HepG2 (cell line): ENCODE data around the gene CNEP1R1. TPM values are rescaled to one million over a fixed set of nuclear protein-coding genes. Genes with fewer than 3 reads are reported as not detected.
A peak's percentile ranks its signal among the peaks of the same experiment; 100 is the strongest.

Experiments used
- AGO1 ChIP-seq: fragments of 200-400 bp; formaldehyde crosslinking; IDR thresholded peaks from 2 replicates; pipeline ENCODE4 v1.6.1; 2017; ENCODE audit warnings: mild to moderate bottlenecking, low read depth, low read length, moderate library complexity; ENCODE audit not compliant: poor library complexity, severe bottlenecking
- ELF1 ChIP-seq: sonication (generic); formaldehyde crosslinking; IDR thresholded peaks from 2 replicates; pipeline ENCODE4 v1.4.0; 2020; ENCODE audit warnings: missing genetic modification reagents
- ERF ChIP-seq: IDR thresholded peaks from 2 replicates; pipeline ENCODE4 v1.6.1; 2018; ENCODE audit warnings: missing biosample characterization, missing genetic modification reagents
- JUNB ChIP-seq: sonication (generic); formaldehyde crosslinking; IDR thresholded peaks from 2 replicates; pipeline ENCODE4 v1.8.0; 2022; ENCODE audit warnings: missing genetic modification reagents, mild to moderate bottlenecking, borderline replicate concordance
- PHF8 ChIP-seq: sonication (generic); formaldehyde crosslinking; IDR thresholded peaks from 2 replicates; pipeline ENCODE4 v1.5.0; 2020; ENCODE audit warnings: missing genetic modification reagents
- PTBP1 ChIP-seq: fragments of 200-400 bp; formaldehyde crosslinking; IDR thresholded peaks from 2 replicates; pipeline ENCODE4 v1.6.1; 2018; ENCODE audit warnings: low read length, low read depth; ENCODE audit not compliant: poor library complexity, severe bottlenecking
- SMAD1 ChIP-seq: sonication (generic); formaldehyde crosslinking; IDR thresholded peaks from 2 replicates; pipeline ENCODE4 v1.4.0; 2020; ENCODE audit warnings: missing genetic modification reagents, low read depth, mild to moderate bottlenecking, borderline replicate concordance
- SNAI1 ChIP-seq: sonication (generic); formaldehyde crosslinking; IDR thresholded peaks from 2 replicates; pipeline ENCODE4 v1.5.0; 2020; ENCODE audit warnings: mild to moderate bottlenecking, missing genetic modification reagents, borderline replicate concordance
- TMF1 ChIP-seq: sonication (generic); formaldehyde crosslinking; IDR thresholded peaks from 2 replicates; pipeline ENCODE4 v1.8.1; 2022; ENCODE audit warnings: low read depth, missing genetic modification reagents
- XBP1 ChIP-seq: sonication (generic); formaldehyde crosslinking; IDR thresholded peaks from 2 replicates; pipeline ENCODE4 v1.5.0; 2020; ENCODE audit warnings: missing genetic modification reagents
- ZFYVE20 ChIP-seq: sonication (generic); formaldehyde crosslinking; IDR thresholded peaks from 2 replicates; pipeline ENCODE4 v1.8.0; 2023; ENCODE audit warnings: low read depth, mild to moderate bottlenecking, moderate library complexity, missing genetic modification reagents, borderline replicate concordance
- ZNF17 ChIP-seq: sonication (generic); formaldehyde crosslinking; IDR thresholded peaks from 2 replicates; pipeline ENCODE4 v1.5.0; 2020; ENCODE audit warnings: mild to moderate bottlenecking, missing genetic modification reagents
- ZNF253 ChIP-seq: sonication (generic); formaldehyde crosslinking; IDR thresholded peaks from 2 replicates; pipeline ENCODE4 v1.8.0; 2022; ENCODE audit warnings: mild to moderate bottlenecking, missing genetic modification reagents, borderline replicate concordance
- ZNF292 ChIP-seq: sonication (generic); formaldehyde crosslinking; IDR thresholded peaks from 2 replicates; pipeline ENCODE4 v1.8.1; 2022; ENCODE audit warnings: mild to moderate bottlenecking, low read depth, missing genetic modification reagents, borderline replicate concordance
- ZNF75D ChIP-seq: sonication (generic); formaldehyde crosslinking; IDR thresholded peaks from 2 replicates; pipeline ENCODE4 v1.8.1; 2023; ENCODE audit warnings: missing genetic modification reagents, mild to moderate bottlenecking, borderline replicate concordance
- polyA plus RNA-seq, 8 experiments: library from polyadenylated mRNA; depleted of rRNA in 3 of 8; stranded (reverse) in 7 of 8; unstranded in 1 of 8; fragments of >200 nt; fragmentation: Illumina TruSeq in 4 of 8; extraction: Trizol in 4 of 8; gene quantifications; 2 replicates each; pipeline versions ENCODE4 v1.2.1 to v1.2.3, GENCODE V29; 2011 to 2016; ENCODE audit warnings: low read depth in 4 of 8, missing spikeins in 1 of 8, mixed read lengths in 1 of 8; ENCODE audit not compliant: insufficient read depth in 1 of 8
- total RNA-seq, 5 experiments: library from RNA; depleted of rRNA; stranded (reverse); fragments of >200 nt; fragmentation: Illumina TruSeq; extraction: Trizol; gene quantifications; 2 replicates each; pipeline ENCODE4 v1.2.3, GENCODE V29; 2016; ENCODE audit warnings: low read depth in 1 of 5
- TF ChIP-seq, protein P1 (sequence below): sonication (generic); formaldehyde crosslinking; IDR thresholded peaks from 2 replicates; pipeline ENCODE4 v1.9.0; 2021; ENCODE audit warnings: missing genetic modification reagents, mild to moderate bottlenecking, borderline replicate concordance
- TF ChIP-seq, protein P2 (sequence below): sonication (generic); formaldehyde crosslinking; IDR thresholded peaks from 2 replicates; pipeline ENCODE4 v1.8.0; 2022; ENCODE audit warnings: mild to moderate bottlenecking, missing genetic modification reagents, moderate library complexity
- TF ChIP-seq, protein P3 (sequence below), 2 experiments: sonication (generic) in 1 of 2; formaldehyde crosslinking in 1 of 2; IDR thresholded peaks; 2 replicates each; pipeline versions ENCODE4 v1.6.1 to v1.9.0; 2014 to 2022; ENCODE audit warnings: antibody characterized with exemption in 1 of 2, borderline replicate concordance in 1 of 2, inconsistent platforms in 1 of 2, low read depth in 1 of 2, missing genetic modification reagents in 1 of 2
- TF ChIP-seq, protein P4 (sequence below): sonication (generic); formaldehyde crosslinking; IDR thresholded peaks from 2 replicates; pipeline ENCODE4 v1.4.0; 2020; ENCODE audit warnings: missing genetic modification reagents

CNEP1R1 gene
- total and polyA plus RNA-seq, 2 of the 13 experiments (the other 11 are each of a cell fraction or from before 2014, with no cell fraction given): 23.6 to 26.8 TPM

DNA sequence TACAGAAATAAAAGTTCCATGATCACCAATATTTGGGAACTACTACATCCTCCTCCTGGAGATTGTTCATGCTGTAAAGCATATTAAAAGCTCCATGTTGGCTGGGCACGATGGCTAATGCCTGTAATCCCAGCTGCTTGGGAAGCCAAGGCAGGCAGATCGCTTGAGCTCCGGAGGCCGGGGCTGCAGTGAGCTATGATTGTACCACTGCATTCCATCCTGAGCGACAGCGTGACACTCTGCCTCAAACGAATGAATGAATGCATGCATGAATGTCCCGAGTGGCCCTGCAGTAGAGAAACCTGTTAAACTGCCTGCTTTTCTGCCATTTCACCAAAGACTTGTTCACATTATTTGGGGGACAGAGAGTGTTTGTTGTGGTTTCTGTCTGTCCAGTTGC, 15.0 kb downstream of the CNEP1R1 start (continued):
- TF ChIP-seq TMF1 (no peak), SNAI1 (no peak), ZNF75D (CRISPR knock-in tag) (no peak), PTBP1 (no peak), ZNF253 (no peak), ERF (CRISPR knock-in tag) (0 out of 2 replicates have a peak, but pooled peaks have one; percentile 9), ZNF17 (CRISPR knock-in tag) (no peak), PHF8 (CRISPR knock-in tag) (0 out of 2 replicates have a peak, but pooled peaks have one; percentile 25), AGO1 (no peak), JUNB (no peak), ZNF292 (CRISPR knock-in tag) (peak; percentile 93; the same call in 1 of the 2 replicates), ZFYVE20 (CRISPR knock-in tag) (no peak), ELF1 (no peak), XBP1 (no peak), SMAD1 (CRISPR knock-in tag) (no peak)
- TF ChIP-seq, protein P1, sequence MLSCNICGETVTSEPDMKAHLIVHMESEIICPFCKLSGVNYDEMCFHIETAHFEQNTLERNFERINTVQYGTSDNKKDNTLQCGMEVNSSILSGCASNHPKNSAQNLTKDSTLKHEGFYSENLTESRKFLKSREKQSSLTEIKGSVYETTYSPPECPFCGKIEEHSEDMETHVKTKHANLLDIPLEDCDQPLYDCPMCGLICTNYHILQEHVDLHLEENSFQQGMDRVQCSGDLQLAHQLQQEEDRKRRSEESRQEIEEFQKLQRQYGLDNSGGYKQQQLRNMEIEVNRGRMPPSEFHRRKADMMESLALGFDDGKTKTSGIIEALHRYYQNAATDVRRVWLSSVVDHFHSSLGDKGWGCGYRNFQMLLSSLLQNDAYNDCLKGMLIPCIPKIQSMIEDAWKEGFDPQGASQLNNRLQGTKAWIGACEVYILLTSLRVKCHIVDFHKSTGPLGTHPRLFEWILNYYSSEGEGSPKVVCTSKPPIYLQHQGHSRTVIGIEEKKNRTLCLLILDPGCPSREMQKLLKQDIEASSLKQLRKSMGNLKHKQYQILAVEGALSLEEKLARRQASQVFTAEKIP (CRISPR knock-in tag): no peak
- TF ChIP-seq, protein P2, sequence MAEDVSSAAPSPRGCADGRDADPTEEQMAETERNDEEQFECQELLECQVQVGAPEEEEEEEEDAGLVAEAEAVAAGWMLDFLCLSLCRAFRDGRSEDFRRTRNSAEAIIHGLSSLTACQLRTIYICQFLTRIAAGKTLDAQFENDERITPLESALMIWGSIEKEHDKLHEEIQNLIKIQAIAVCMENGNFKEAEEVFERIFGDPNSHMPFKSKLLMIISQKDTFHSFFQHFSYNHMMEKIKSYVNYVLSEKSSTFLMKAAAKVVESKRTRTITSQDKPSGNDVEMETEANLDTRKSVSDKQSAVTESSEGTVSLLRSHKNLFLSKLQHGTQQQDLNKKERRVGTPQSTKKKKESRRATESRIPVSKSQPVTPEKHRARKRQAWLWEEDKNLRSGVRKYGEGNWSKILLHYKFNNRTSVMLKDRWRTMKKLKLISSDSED (CRISPR knock-in tag): no peak
- TF ChIP-seq, protein P3, sequence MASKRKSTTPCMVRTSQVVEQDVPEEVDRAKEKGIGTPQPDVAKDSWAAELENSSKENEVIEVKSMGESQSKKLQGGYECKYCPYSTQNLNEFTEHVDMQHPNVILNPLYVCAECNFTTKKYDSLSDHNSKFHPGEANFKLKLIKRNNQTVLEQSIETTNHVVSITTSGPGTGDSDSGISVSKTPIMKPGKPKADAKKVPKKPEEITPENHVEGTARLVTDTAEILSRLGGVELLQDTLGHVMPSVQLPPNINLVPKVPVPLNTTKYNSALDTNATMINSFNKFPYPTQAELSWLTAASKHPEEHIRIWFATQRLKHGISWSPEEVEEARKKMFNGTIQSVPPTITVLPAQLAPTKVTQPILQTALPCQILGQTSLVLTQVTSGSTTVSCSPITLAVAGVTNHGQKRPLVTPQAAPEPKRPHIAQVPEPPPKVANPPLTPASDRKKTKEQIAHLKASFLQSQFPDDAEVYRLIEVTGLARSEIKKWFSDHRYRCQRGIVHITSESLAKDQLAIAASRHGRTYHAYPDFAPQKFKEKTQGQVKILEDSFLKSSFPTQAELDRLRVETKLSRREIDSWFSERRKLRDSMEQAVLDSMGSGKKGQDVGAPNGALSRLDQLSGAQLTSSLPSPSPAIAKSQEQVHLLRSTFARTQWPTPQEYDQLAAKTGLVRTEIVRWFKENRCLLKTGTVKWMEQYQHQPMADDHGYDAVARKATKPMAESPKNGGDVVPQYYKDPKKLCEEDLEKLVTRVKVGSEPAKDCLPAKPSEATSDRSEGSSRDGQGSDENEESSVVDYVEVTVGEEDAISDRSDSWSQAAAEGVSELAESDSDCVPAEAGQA (IDR thresholded peaks at IDR 0.05; ENCODE audit: low read depth): no peak
- TF ChIP-seq, protein P3 (CRISPR knock-in tag; IDR thresholded peaks at IDR 0.05; ENCODE audit: borderline replicate concordance): no peak
- TF ChIP-seq, protein P4, sequence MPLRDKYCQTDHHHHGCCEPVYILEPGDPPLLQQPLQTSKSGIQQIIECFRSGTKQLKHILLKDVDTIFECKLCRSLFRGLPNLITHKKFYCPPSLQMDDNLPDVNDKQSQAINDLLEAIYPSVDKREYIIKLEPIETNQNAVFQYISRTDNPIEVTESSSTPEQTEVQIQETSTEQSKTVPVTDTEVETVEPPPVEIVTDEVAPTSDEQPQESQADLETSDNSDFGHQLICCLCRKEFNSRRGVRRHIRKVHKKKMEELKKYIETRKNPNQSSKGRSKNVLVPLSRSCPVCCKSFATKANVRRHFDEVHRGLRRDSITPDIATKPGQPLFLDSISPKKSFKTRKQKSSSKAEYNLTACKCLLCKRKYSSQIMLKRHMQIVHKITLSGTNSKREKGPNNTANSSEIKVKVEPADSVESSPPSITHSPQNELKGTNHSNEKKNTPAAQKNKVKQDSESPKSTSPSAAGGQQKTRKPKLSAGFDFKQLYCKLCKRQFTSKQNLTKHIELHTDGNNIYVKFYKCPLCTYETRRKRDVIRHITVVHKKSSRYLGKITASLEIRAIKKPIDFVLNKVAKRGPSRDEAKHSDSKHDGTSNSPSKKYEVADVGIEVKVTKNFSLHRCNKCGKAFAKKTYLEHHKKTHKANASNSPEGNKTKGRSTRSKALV (CRISPR knock-in tag): no peak
